Measurements from ENCODE around the gene PTPRZ1.

DNA sequence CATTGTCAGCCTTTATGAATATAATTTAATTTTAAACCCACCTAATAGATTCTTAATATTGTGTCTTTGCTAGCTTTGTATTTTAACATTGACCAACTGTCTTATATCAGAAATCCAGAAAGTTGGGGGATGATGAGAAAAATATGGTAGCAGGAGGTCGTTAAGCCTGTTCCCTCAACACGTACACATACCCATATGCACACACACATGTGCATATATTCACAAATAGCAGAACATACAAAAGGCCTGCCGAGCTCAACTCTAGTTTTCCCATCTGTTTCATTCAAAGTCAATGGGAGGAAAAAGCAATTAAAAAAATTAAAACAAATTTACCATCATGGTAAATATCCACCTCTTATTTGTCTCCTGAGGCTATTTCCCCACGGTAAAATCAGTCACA lies 25.9 kb upstream of the PTPRZ1 start:
- TF ChIP-seq POLR2A (IDR thresholded peaks at IDR 0.05; ENCODE audit: low read depth, low read length) (no peak), SPI1 (IDR thresholded peaks at IDR 0.05; ENCODE audit: low read depth, low read length) (no peak)

Data from GM12891 (cell line).